ENCODE measurements around the gene KCNJ14. TPM values are rescaled to one million over a fixed set of nuclear protein-coding genes. Genes with fewer than 3 reads are reported as not detected.

Gene KCNJ14
- polyA plus RNA-seq, 1 experiment, result 0.20 TPM

GRCh38 chr19:48475369-48476068 lies 20.1 kb downstream of the KCNJ14 start:
- CTCF ChIA-PET, result interaction anchor here (1.5 kb wide), 1 partner anchor 14 kb away, joined by 5 read pairs; no protein-coding TSS in a partner anchor
- POLR2A ChIA-PET, result interaction anchor here (1.5 to 1.7 kb wide), 2 partner anchors 12 to 18 kb away, joined by 3 to 5 read pairs; no protein-coding TSS in a partner anchor
- Histone ChIP-seq H3K9me3 (ENCODE audit: control insufficient read depth, insufficient read depth, low read length) (no peaks in the 10 kb centered on the region; the same call in 1 of the 2 replicates), H3K27me3 (ENCODE audit: control insufficient read depth, insufficient read depth, low read length) (no peaks in the 10 kb centered on the region), H3K27ac (ENCODE audit: low read depth, low read length) (no peak overlapping the region), H3K4me3 (ENCODE audit: low read depth, low read length) (no peak overlapping the region)
- no peak for DNase-seq (ENCODE audit: low read depth, low spot score)
- TF ChIP-seq CTCF (IDR thresholded peaks at IDR 0.05; ENCODE audit: low read depth, low read length), result no peak

GRCh38 chr19:48476176-48476575 lies 20.8 kb downstream of the KCNJ14 start:
- Histone ChIP-seq H3K27ac (ENCODE audit: low read depth, low read length) (no peak overlapping the region), H3K27me3 (ENCODE audit: control insufficient read depth, insufficient read depth, low read length) (no peaks in the 10 kb centered on the region), H3K9me3 (ENCODE audit: control insufficient read depth, insufficient read depth, low read length) (no peaks in the 10 kb centered on the region; the same call in 1 of the 2 replicates), H3K4me3 (ENCODE audit: low read depth, low read length) (no peak overlapping the region)
- CTCF ChIA-PET, result interaction anchor here (1.5 kb wide), 1 partner anchor 13 kb away, joined by 5 read pairs; no protein-coding TSS in a partner anchor
- DNase-seq (ENCODE audit: low read depth, low spot score), result no peak
- no peak for TF ChIP-seq CTCF (IDR thresholded peaks at IDR 0.05; ENCODE audit: low read depth, low read length)
- POLR2A ChIA-PET, result interaction anchor here (1.5 to 1.7 kb wide), 2 partner anchors 12 to 17 kb away, joined by 3 to 5 read pairs; no protein-coding TSS in a partner anchor

- Histone ChIP-seq H3K9me3 (ENCODE audit: control insufficient read depth, insufficient read depth, low read length) (no peaks in the 10 kb centered on the region; the same call in 1 of the 2 replicates), H3K4me3 (ENCODE audit: low read depth, low read length) (no peak overlapping the region), H3K27ac (ENCODE audit: low read depth, low read length) (no peak overlapping the region), H3K27me3 (ENCODE audit: control insufficient read depth, insufficient read depth, low read length) (no peaks in the 10 kb centered on the region)
- CTCF ChIA-PET, result no interaction called here
- TF ChIP-seq CTCF (IDR thresholded peaks at IDR 0.05; ENCODE audit: low read depth, low read length), result no peak
- DNase-seq (ENCODE audit: low read depth, low spot score), result no peak
- POLR2A ChIA-PET, result no interaction called here
These were observed 21.8 kb downstream of the KCNJ14 start for GRCh38 chr19:48477067-48477685.

GRCh38 chr19:48477698-48478338 lies 22.4 kb downstream of the KCNJ14 start:
- CTCF ChIA-PET, result no interaction called here
- TF ChIP-seq CTCF (IDR thresholded peaks at IDR 0.05; ENCODE audit: low read depth, low read length), result no peak
- POLR2A ChIA-PET, result no interaction called here
- H3K4me3 ChIP-seq (ENCODE audit: low read depth, low read length), result no peak overlapping the region
- no peak for DNase-seq (ENCODE audit: low read depth, low spot score)
- no peak overlapping the region for H3K27ac ChIP-seq (ENCODE audit: low read depth, low read length)
- no peaks in the 10 kb centered on the region for H3K27me3 ChIP-seq (ENCODE audit: control insufficient read depth, insufficient read depth, low read length)
- H3K9me3 ChIP-seq (ENCODE audit: control insufficient read depth, insufficient read depth, low read length), result no peaks in the 10 kb centered on the region; the same call in 1 of the 2 replicates

All from AG04450 (cell line).